GM19395 (cell line): ENCODE measurements around the gene ATM.
A peak's percentile ranks its signal among the peaks of the same experiment; 100 is the strongest.

Experiments
- ATAC-seq: cut with Tn5 transposase; IDR thresholded peaks from one replicate; pipeline ENCODE4 v1.9.1; 2021; ENCODE audit warnings: mild to moderate bottlenecking, moderate library complexity; ENCODE audit not compliant: unreplicated experiment

ATM gene

DNA sequence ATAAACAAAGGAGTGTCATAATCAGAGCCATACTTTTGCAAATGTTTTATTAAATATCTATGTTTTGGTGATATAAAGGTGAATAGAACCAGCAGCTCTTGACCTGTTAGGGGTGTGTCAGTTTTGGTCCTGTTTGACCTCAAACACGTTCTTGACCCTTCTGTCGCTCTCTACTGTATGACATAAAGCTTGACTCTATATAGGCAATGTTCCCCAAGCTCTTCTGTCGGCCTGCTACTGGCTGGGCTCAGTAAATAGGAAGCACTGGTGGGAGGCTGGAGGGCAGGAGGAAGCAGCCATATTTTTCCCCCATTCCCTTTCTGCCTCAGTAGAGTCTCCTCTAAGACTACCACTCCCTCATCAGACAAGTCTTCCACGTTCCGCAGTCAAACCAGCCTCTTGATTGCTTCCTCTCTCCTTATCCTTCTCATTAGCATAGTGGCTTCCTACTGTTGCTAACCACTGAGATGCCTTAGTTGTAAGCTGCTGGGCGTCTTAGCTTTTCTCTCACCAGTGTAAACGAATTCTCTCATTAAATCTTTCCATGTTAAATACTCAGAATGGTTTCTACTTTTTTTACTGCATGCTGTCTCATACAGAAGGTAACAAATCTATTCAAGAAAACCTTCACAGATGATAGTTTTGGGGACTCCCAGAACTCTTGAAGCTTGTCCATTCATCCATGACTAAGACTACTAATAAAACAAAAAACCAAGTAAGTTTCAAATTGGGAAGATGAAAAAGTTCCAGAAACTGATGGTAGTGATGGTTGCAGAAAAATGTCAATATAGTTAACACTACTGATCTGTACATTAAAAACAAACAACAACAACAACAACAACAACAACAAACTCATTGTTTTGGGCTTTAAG is 3.7 kb upstream of the ATM start:
- ATAC-seq: no peak

GRCh38 chr11:108220721-108221336 is 2.0 kb upstream of the ATM start:
- ATAC-seq: no peak

DNA sequence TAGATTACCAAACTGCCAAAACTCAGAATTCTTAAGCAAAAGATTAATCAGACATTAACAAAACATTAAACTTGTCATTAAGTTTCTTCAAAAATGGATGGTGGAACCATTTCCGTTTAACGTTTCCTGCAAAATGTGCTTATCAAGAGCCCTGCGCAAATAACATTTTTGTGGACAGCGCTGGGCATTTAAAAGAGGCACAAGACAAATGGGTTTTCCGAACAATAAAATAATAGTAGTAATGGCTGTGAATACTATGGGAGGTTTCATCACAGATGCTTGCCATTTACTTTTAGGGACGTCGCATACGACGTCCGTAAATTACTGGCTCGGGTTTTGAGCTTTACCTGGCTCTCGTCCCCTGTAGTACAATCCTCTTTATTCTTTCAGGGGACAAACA is 1.5 kb upstream of the ATM start:
- ATAC-seq: no peak

DNA sequence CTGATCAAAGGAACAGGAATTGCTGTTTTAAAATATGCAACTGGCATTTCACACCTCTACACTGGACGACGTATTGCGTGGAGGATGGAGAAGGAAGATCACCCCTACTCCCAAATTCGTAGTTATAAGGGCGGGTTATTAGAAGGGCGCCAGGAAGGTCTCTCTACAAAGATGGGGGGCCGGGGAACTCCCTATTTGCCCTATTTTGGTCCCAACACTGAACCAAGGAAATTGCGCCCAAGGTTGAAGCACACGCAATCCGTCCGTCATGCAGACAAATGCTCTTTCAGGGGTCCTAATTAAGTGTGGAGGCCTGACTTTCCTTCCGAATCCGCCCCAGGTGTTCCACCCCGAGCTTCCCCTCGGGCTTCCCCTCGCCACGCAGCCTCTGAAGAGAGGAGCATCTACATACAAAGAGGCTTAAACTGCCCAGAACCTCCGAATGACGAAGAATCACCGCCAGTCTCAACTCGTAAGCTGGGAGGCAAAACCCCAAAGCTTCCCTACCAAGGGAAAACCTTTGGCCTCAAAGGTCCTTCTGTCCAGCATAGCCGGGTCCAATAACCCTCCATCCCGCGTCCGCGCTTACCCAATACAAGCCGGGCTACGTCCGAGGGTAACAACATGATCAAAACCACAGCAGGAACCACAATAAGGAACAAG is 825 bp upstream of the ATM start:
- peak; percentile 0 for ATAC-seq

DNA sequence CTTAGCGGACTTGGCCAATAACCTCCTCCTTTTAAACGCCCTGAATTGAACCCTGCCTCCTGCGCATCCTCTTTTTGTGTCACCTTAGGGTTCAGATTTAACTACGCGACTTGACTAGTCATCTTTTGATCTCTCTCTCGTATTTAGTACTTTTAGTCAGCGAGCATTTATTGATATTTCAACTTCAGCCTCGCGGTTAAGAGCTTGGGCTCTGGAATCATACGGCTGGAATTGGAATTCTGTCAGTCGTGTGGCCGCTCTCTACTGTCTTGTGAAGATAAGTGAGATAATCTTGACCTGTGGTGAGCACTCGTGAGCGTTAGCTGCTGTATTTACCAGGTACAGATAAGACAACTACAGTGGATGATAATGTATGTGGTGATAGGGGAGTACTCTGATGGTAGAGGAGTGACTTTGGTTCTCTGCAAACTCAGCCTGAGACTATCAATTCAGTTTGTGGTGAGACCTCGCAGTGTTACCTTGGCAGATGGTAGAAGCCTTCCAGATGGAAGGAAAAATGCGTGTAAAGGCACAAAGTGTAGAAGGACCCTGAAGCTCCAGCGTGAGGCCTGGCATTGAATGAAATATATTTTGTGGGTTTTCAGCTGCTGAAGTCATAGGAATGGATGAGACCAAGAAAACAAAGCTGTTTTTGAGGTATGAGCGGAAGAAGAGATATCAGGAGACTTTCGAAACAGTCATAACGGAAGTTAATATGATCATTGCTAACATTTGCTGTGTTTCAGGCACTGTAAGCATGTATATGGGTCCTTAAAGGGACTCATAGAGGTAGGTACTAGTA is 682 bp downstream of the ATM start:
- ATAC-seq: peak; percentile 51

- ATAC-seq: no peak
Measured at GRCh38 chr11:108224366-108224765, 1.5 kb downstream of the ATM start.

GRCh38 chr11:108224911-108225786 is 2.3 kb downstream of the ATM start:
- no peak for ATAC-seq

- no peak for ATAC-seq
Measured at GRCh38 chr11:108226036-108226435, 3.2 kb downstream of the ATM start.

- ATAC-seq: no peak
Measured at GRCh38 chr11:108228251-108228650, 5.4 kb downstream of the ATM start.

- no peak for ATAC-seq
Measured at GRCh38 chr11:108233277-108233945, 10.5 kb downstream of the ATM start.

- ATAC-seq: no peak
Measured at GRCh38 chr11:108235192-108235591, 12.3 kb downstream of the ATM start.

- ATAC-seq: no peak
Measured at GRCh38 chr11:108235633-108236032, 12.8 kb downstream of the ATM start.

GRCh38 chr11:108237058-108237481 is 14.2 kb downstream of the ATM start:
- peak; percentile 68 for ATAC-seq

- no peak for ATAC-seq
Measured at GRCh38 chr11:108239076-108239475, 16.2 kb downstream of the ATM start.

DNA sequence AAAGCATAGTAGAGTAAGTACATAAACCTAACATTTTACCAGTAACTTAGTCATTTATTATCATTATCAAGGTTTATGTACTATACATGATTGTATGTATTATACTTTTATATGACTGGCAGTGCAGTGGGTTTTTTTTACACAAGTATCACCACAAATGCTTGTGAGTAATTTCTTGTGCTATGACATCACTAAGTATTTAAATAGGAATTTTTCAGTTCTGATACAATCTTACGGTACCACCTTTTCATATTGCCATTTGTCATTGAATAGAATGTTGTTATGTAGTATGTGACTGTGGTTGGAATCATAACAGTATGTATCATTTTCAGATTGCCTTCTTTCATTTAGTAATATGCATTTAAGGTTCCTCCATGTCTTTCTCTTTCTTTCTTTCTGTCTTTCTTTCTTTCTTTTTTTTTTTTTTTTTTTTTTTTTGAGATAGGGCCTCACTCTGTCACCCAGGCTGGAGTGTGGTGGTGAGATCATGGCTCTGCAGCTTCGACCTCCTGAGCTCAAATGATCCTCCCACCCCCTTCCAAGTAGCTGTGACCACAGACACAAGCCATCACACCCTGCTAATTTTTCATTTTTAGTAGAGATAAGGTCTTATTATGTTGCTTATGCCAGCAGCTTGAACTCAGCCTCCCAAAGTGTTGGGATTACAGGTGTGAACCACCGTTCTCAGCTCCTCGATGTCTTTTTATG is 18.6 kb downstream of the ATM start:
- ATAC-seq: no peak

DNA sequence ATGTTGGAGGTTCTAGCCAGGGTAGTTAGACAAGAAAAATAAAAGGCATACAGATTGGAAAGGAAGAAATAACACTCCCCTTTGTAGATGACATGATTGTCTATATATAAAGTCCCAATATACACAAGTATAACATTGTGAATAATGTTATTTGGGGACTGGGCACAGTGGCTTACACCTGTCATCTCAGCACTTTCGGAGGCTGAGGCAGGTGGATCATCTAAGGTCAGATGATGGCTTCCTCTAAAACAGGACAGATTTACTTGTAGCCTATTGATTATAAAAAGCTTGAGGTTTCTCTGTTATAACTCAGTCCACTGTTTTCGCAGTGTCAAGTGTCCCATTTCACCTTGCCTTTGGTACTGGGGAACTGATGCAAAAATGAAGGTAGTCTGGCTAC is 19.6 kb downstream of the ATM start:
- ATAC-seq: no peak

GRCh38 chr11:108246308-108246707 is 23.4 kb downstream of the ATM start:
- ATAC-seq: no peak

DNA sequence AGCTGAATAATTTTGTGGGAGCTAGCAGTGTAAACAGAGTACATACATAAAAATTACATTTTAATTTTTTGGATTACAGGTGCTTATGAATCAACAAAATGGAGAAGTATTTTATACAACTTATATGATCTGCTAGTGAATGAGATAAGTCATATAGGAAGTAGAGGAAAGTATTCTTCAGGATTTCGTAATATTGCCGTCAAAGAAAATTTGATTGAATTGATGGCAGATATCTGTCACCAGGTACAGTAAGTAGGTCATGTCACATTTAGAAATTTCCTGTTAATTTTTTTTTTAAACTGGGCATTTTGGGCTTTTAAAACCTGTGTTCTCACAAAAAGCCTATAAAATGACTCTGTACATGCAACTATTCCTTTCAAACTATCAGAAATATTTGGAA is 24.0 kb downstream of the ATM start:
- no peak for ATAC-seq

GRCh38 chr11:108253176-108253575 is 30.3 kb downstream of the ATM start:
- ATAC-seq: no peak
